Mesenchymal stem cell (in vitro differentiated cells and primary cell): ENCODE results near the gene MEF2D.

ENCODE experiments used
- DNase-seq: peaks from one replicate; pipeline ENCODE4 v3.0.0-alpha.2; 2013
- H2AFZ ChIP-seq: one replicate; pipeline ENCODE4 v1.6.1; 2013; ENCODE audit warnings: low read depth, mild to moderate bottlenecking, control low read depth, inconsistent platforms, low read length, moderate library complexity
- H2AK5ac ChIP-seq: 2 replicates; pipeline ENCODE4 v1.6.1; 2013; ENCODE audit warnings: low read length, moderate library complexity, mild to moderate bottlenecking, inconsistent platforms; ENCODE audit not compliant: severe bottlenecking
- H2BK120ac ChIP-seq: one replicate; pipeline ENCODE4 v1.6.1; 2013; ENCODE audit warnings: low read depth, mild to moderate bottlenecking, inconsistent platforms, low read length, moderate library complexity
- H2BK12ac ChIP-seq, 2 experiments: one replicate each; pipeline ENCODE4 v1.6.1; 2013; ENCODE audit warnings: inconsistent platforms in 2 of 2, low read length in 2 of 2, mild to moderate bottlenecking in 2 of 2, moderate library complexity in 2 of 2, control low read depth in 1 of 2
- H2BK15ac ChIP-seq: one replicate; pipeline ENCODE4 v1.6.1; 2013; ENCODE audit warnings: mild to moderate bottlenecking, low read depth, inconsistent platforms; ENCODE audit not compliant: poor library complexity, severe bottlenecking
- H2BK5ac ChIP-seq: 2 replicates; pipeline ENCODE4 v1.6.1; 2013; ENCODE audit warnings: low read depth, mild to moderate bottlenecking, low read length, control low read depth, inconsistent platforms; ENCODE audit not compliant: poor library complexity, severe bottlenecking
- H3K14ac ChIP-seq, 2 experiments: one replicate each; pipeline ENCODE4 v1.6.1; 2013; ENCODE audit warnings: inconsistent platforms in 2 of 2, low read length in 2 of 2, control low read depth in 1 of 2, mild to moderate bottlenecking in 1 of 2, moderate library complexity in 1 of 2
- H3K18ac ChIP-seq, 2 experiments: one replicate each; pipeline ENCODE4 v1.6.1; 2013; ENCODE audit warnings: inconsistent platforms in 2 of 2, low read length in 2 of 2, control low read depth in 1 of 2, low read depth in 1 of 2, mild to moderate bottlenecking in 1 of 2
- H3K23ac ChIP-seq, 2 experiments: one replicate each; pipeline ENCODE4 v1.6.1; 2013; ENCODE audit warnings: inconsistent platforms in 2 of 2, low read length in 2 of 2, mild to moderate bottlenecking in 2 of 2, moderate library complexity in 2 of 2, control low read depth in 1 of 2
- H3K27ac ChIP-seq: 2 replicates; pipeline ENCODE4 v1.5.1; 2013; ENCODE audit warnings: mild to moderate bottlenecking, moderate library complexity, low read length, control low read depth, inconsistent platforms; ENCODE audit not compliant: poor library complexity, severe bottlenecking
- H3K27me3 ChIP-seq, 2 experiments: 2 replicates each; pipeline versions ENCODE4 v1.6.1 to v1.7.0; 2013; ENCODE audit warnings: low read length in 2 of 2, mild to moderate bottlenecking in 2 of 2, moderate library complexity in 2 of 2, control low read depth in 1 of 2, inconsistent platforms in 1 of 2; ENCODE audit not compliant: control insufficient read depth in 1 of 2, insufficient read depth in 1 of 2
- H3K36me3 ChIP-seq, 2 experiments: 2 replicates each; pipeline versions ENCODE4 v1.6.1 to v1.7.0; 2013; ENCODE audit warnings: low read length in 2 of 2, control low read depth in 1 of 2, inconsistent platforms in 1 of 2, low read depth in 1 of 2, mild to moderate bottlenecking in 1 of 2; ENCODE audit not compliant: insufficient read depth in 2 of 2, control insufficient read depth in 1 of 2
- H3K4ac ChIP-seq, 2 experiments: one replicate each; pipeline ENCODE4 v1.6.1; 2013; ENCODE audit warnings: inconsistent platforms in 2 of 2, low read length in 2 of 2, mild to moderate bottlenecking in 2 of 2, moderate library complexity in 2 of 2, control low read depth in 1 of 2, low read depth in 1 of 2
- H3K4me1 ChIP-seq: 2 replicates; pipeline ENCODE4 v1.6.1; 2013; ENCODE audit warnings: low read depth, low read length, control low read depth; ENCODE audit not compliant: control insufficient read depth, insufficient read depth
- H3K4me2 ChIP-seq: 2 replicates; pipeline ENCODE4 v1.6.1; 2013; ENCODE audit warnings: low read length, mild to moderate bottlenecking, inconsistent platforms; ENCODE audit not compliant: poor library complexity, severe bottlenecking
- H3K4me3 ChIP-seq, 2 experiments: 2 replicates each; pipeline versions ENCODE4 v1.5.1 to v1.7.0; 2013; ENCODE audit warnings: low read length in 2 of 2, mild to moderate bottlenecking in 2 of 2, control low read depth in 1 of 2, low read depth in 1 of 2; ENCODE audit not compliant: insufficient read depth in 1 of 2
- H3K79me1 ChIP-seq: replicated peaks from 2 replicates; pipeline ENCODE4 v1.6.1; 2013; ENCODE audit warnings: mild to moderate bottlenecking, control low read depth, low read length, inconsistent platforms; ENCODE audit not compliant: poor library complexity, severe bottlenecking
- H3K9ac ChIP-seq: 2 replicates; pipeline ENCODE4 v1.7.0; 2013; ENCODE audit warnings: mild to moderate bottlenecking, low read length, moderate library complexity
- H3K9me3 ChIP-seq: 2 replicates; pipeline ENCODE4 v1.7.0; 2013; ENCODE audit warnings: mild to moderate bottlenecking, low read length; ENCODE audit not compliant: control insufficient read depth
- H4K8ac ChIP-seq: one replicate; pipeline ENCODE4 v1.6.1; 2013; ENCODE audit warnings: inconsistent platforms, mild to moderate bottlenecking, low read length, moderate library complexity
- H4K91ac ChIP-seq: one replicate; pipeline ENCODE4 v1.6.1; 2013; ENCODE audit warnings: mild to moderate bottlenecking, low read length, inconsistent platforms
- WGBS: methylation state at CpG from one replicate; pipeline ENCODE4 v1.1.7; 2013; ENCODE audit warnings: mixed read lengths; 5-methylcytosine and 5-hydroxymethylcytosine counted together

MEF2D gene

GRCh38 chr1:156436141-156437036, 64.2 kb downstream of the MEF2D start:
- peaks cover 4% of the 10 kb centered on the region for H3K9me3 ChIP-seq
- H4K91ac ChIP-seq: no peak overlapping the region
- peaks cover 12% of the 10 kb centered on the region for H3K4me1 ChIP-seq
- H2AK5ac ChIP-seq: no peak overlapping the region
- no peak overlapping the region for H3K4me3 ChIP-seq
- H2AFZ ChIP-seq: no peak overlapping the region
- no peak overlapping the region for H3K9ac ChIP-seq
- no peak overlapping the region for H3K14ac ChIP-seq
- peaks cover 0 to 3% of the 10 kb centered on the region in 2 experiments for H3K36me3 ChIP-seq
- H3K27me3 ChIP-seq: peaks cover 95 to 99% of the 10 kb centered on the region in 2 experiments
- no peak overlapping the region for H3K23ac ChIP-seq
- no peak overlapping the region for H3K18ac ChIP-seq
- no peak overlapping the region for H3K27ac ChIP-seq
- no peak overlapping the region for H2BK120ac ChIP-seq
- H2BK12ac ChIP-seq: no peak overlapping the region
- 1% methylated on average over 53 of the region's 77 CpGs for WGBS
- no peaks in the 10 kb centered on the region for H3K79me1 ChIP-seq
- no peak overlapping the region for H2BK15ac ChIP-seq
- no peak overlapping the region for H2BK5ac ChIP-seq
- no peak overlapping the region for H3K4ac ChIP-seq
- peak overlapping the region; percentile 49 for H3K4me2 ChIP-seq
- no peak for DNase-seq
- no peak overlapping the region for H4K8ac ChIP-seq

DNA sequence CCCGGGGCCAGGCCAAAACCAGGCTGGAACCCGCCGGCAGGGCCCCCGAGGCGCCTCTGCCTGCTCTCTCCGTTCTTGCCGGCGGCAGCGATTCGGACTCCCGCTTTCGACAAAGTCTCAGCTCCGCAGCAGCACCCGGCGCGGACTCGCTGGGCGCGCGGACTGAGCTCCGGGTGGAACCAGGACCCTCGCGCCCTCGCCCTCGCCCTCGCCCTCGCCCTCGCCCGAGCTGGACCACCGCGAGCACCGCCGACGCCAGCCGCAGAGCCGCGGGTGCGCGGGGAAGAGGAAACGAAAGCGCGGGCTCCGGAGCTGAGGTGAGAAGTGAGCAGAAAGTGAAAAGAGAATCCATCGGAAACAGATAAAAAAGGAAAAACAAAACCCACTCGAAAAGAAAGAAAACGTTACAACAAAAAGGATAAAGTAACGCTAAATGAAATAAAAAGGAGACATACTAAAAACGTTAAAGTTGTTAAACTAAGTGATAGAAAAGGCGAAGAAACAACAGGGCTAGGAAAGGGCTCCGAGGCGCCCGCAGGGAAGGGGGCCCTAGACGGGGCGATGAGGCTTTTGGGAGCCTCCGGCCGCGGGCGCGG, 64.9 kb downstream of the MEF2D start:
- H2AK5ac ChIP-seq: no peak overlapping the region
- peaks cover 95 to 98% of the 10 kb centered on the region in 2 experiments for H3K27me3 ChIP-seq
- no peak overlapping the region for H3K4ac ChIP-seq
- no peak overlapping the region for H2BK5ac ChIP-seq
- no peak overlapping the region for H2BK15ac ChIP-seq
- no peak overlapping the region for H3K9ac ChIP-seq
- H2BK120ac ChIP-seq: no peak overlapping the region
- no peak overlapping the region for H3K18ac ChIP-seq
- H4K8ac ChIP-seq: no peak overlapping the region
- H3K36me3 ChIP-seq: peaks cover 0 to 3% of the 10 kb centered on the region in 2 experiments
- no peak overlapping the region for H2BK12ac ChIP-seq
- no peak overlapping the region for H2AFZ ChIP-seq
- H3K14ac ChIP-seq: no peak overlapping the region
- H3K27ac ChIP-seq: no peak overlapping the region
- under 1% methylated on average over 46 of the region's 59 CpGs for WGBS
- no peaks in the 10 kb centered on the region for H3K79me1 ChIP-seq
- no peak overlapping the region for H4K91ac ChIP-seq
- peak overlapping the region in 1 of 2 experiments; percentile 85 for H3K23ac ChIP-seq
- peak overlapping the region; percentile 44 to 47 for H3K4me3 ChIP-seq
- peak overlapping the region; percentile 77 for H3K4me2 ChIP-seq
- no peak for DNase-seq
- peaks cover 4% of the 10 kb centered on the region for H3K9me3 ChIP-seq
- peaks cover 12% of the 10 kb centered on the region for H3K4me1 ChIP-seq

DNA sequence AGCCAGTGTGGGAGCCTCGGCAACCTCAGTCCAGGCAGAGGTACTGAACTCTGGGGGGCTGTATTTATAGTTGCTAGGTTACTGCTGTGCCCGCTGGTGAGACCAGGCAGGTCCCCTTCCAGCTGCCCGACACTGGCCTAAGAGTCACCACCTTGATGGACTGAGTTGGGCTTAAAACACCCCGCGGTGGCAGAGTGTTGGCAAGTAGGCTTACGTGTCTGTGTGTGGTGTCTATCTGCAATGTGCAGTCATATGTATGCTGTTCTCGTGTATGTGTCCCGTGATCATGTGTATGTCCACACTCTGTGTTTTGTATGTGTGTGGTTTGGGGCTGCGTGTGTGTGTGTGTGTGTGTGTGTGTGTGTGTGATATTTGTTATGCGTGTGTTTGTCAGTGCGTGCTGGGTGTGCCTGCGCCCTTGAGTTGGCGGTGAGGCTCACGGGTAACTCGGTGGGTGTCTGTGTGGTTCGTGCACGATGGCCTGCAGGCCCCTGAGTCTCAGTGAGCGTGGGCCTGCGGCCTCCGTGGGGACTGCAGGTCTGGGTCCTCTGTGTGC, 65.5 kb downstream of the MEF2D start:
- Histone ChIP-seq H2AK5ac (no peak overlapping the region), H4K8ac (no peak overlapping the region), H3K9ac (no peak overlapping the region), H3K14ac (no peak overlapping the region), H3K9me3 (peaks cover 4% of the 10 kb centered on the region), H2BK5ac (no peak overlapping the region), H2BK15ac (no peak overlapping the region), H3K4me1 (peaks cover 12% of the 10 kb centered on the region), H2AFZ (no peak overlapping the region), H3K4me2 (peak overlapping the region; percentile 77), H4K91ac (no peak overlapping the region), H3K23ac (peak overlapping the region in 1 of 2 experiments; percentile 85), H3K27me3 (peaks cover 95 to 98% of the 10 kb centered on the region in 2 experiments), H3K79me1 (no peaks in the 10 kb centered on the region), H3K36me3 (peaks cover 0 to 3% of the 10 kb centered on the region in 2 experiments), H3K27ac (no peak overlapping the region), H2BK12ac (no peak overlapping the region), H3K4me3 (peak overlapping the region; percentile 44 to 47), H3K4ac (no peak overlapping the region), H2BK120ac (no peak overlapping the region), H3K18ac (no peak overlapping the region)
- DNase-seq: no peak
- 38% methylated on average over 11 of the region's 20 CpGs for WGBS

- Histone ChIP-seq H2BK15ac (no peak overlapping the region), H3K4me1 (peaks cover 12% of the 10 kb centered on the region), H3K14ac (no peak overlapping the region), H4K8ac (no peak overlapping the region), H2AK5ac (no peak overlapping the region), H2BK120ac (no peak overlapping the region), H3K27me3 (peaks cover 95 to 98% of the 10 kb centered on the region in 2 experiments), H3K27ac (no peak overlapping the region), H3K4ac (no peak overlapping the region), H3K23ac (no peak overlapping the region), H4K91ac (no peak overlapping the region), H3K4me2 (no peak overlapping the region), H3K36me3 (peaks cover 0 to 3% of the 10 kb centered on the region in 2 experiments), H3K9ac (no peak overlapping the region), H3K79me1 (no peaks in the 10 kb centered on the region), H2BK12ac (no peak overlapping the region), H3K4me3 (no peak overlapping the region), H3K18ac (no peak overlapping the region), H2AFZ (no peak overlapping the region), H3K9me3 (peaks cover 4% of the 10 kb centered on the region), H2BK5ac (no peak overlapping the region)
- WGBS: 20% methylated on average over 1 of the region's 1 CpG
- DNase-seq: no peak
Observed at GRCh38 chr1:156433602-156434001, 67.0 kb downstream of the MEF2D start.
